Sigmoid colon (tissue), 7 donors: ENCODE data around the gene GCNT2. TPM values are rescaled to one million over a fixed set of nuclear protein-coding genes. Genes with fewer than 3 reads are reported as not detected.

Experiments used
- DNase-seq: peaks from one replicate; pipeline ENCODE4 v3.0.0-alpha.2; 2019
- H3K27ac ChIP-seq, 4 donors: fragments of 200-600 bp; sonication (generic); one replicate each; pipeline ENCODE4 v1.5.1; 2016 to 2019; ENCODE audit warnings: mild to moderate bottlenecking in 1 of 4
- H3K27me3 ChIP-seq, 3 donors: fragments of 200-600 bp; sonication (generic); one replicate each; pipeline ENCODE4 v1.5.1; 2019; ENCODE audit warnings: mild to moderate bottlenecking in 1 of 3
- H3K36me3 ChIP-seq, 4 donors: fragments of 200-600 bp; sonication (generic); one replicate each; pipeline ENCODE4 v1.5.1; 2016 to 2019
- H3K4me1 ChIP-seq, 4 donors: fragments of 200-600 bp; sonication (generic); one replicate each; pipeline ENCODE4 v1.5.1; 2017 to 2019
- H3K4me3 ChIP-seq, 4 donors: fragments of 200-600 bp; sonication (generic); one replicate each; pipeline ENCODE4 v1.5.1; 2017 to 2019; ENCODE audit warnings: mild to moderate bottlenecking in 2 of 4, moderate library complexity in 1 of 4
- H3K9me3 ChIP-seq, 4 donors: fragments of 200-600 bp in 3 of 4; sonication (generic) in 3 of 4; one replicate each; pipeline versions ENCODE4 v1.5.1 to v1.6.1; 2013 to 2019
- EP300 ChIP-seq, 4 donors: sonication (generic); formaldehyde crosslinking; IDR thresholded peaks; one replicate each; pipeline ENCODE4 v1.6.1; 2017; ENCODE audit warnings: antibody characterized with exemption in 4 of 4
- POLR2A ChIP-seq, 2 donors: fragments of 450-650 bp; IDR thresholded peaks; one replicate each; pipeline ENCODE4 v1.6.1; 2016; ENCODE audit warnings: antibody characterized with exemption in 2 of 2, mild to moderate bottlenecking in 2 of 2, moderate library complexity in 2 of 2
- POLR2AphosphoS5 ChIP-seq, 4 donors: sonication (generic); formaldehyde crosslinking; IDR thresholded peaks; one replicate each; pipeline ENCODE4 v1.6.1; 2017; ENCODE audit warnings: antibody characterized with exemption in 4 of 4
- WGBS, 2 donors: extraction: QIAGEN DNeasy Blood & Tissue Kit; methylation state at CpG; one replicate each; pipeline ENCODE4 v1.1.7; 2013; 5-methylcytosine and 5-hydroxymethylcytosine counted together
- intact Hi-C: fragments of 100-400 bp; cut with DNase I; formaldehyde crosslinking; loops from one replicate; pipeline ENCODE4 v1.15.1; 2023
- polyA plus RNA-seq, 3 donors: library from polyadenylated mRNA; stranded (reverse); fragments of 200-250 nt; gene quantifications; one replicate each; pipeline ENCODE4 v1.2.3, GENCODE V29; 2013
- total RNA-seq, 4 donors: library from RNA; depleted of rRNA; stranded (reverse); fragments of >200 nt; gene quantifications; one replicate each; pipeline ENCODE4 v1.1.0, GENCODE V29; 2016
- TF ChIP-seq, protein P1 (sequence below), 4 experiments: fragments of 450-650 bp in 3 of 4; fragments of 200-600 bp in 1 of 4; IDR thresholded peaks; one replicate each; pipeline ENCODE4 v1.5.1; 2016 to 2019; ENCODE audit warnings: antibody characterized with exemption in 4 of 4, mild to moderate bottlenecking in 3 of 4, moderate library complexity in 2 of 4
- donor health status: healthy with polysubstance abuse.
- donor health status: Bipolar disorder and iron deficiency.
- donor health status: healthy.

Gene GCNT2
- total and polyA plus RNA-seq, 7 donors: 2.4 to 26.9 (median 13.2) TPM

- intact Hi-C loops: no loop called here
- Histone ChIP-seq H3K4me1 (peaks cover 0 to 17% (median 10%) of the 10 kb centered on the region in 4 donors), H3K36me3 (no peaks in the 10 kb centered on the region), H3K27ac (no peak overlapping the region), H3K4me3 (no peak overlapping the region), H3K27me3 (no peaks in the 10 kb centered on the region), H3K9me3 (no peaks in the 10 kb centered on the region)
- DNase-seq: no peak
- WGBS, 2 donors: 26 to 70% methylated on average over 5 of the region's 5 CpGs
- TF ChIP-seq POLR2AphosphoS5 (IDR thresholded peaks at IDR 0.05) (no peak), EP300 (IDR thresholded peaks at IDR 0.05) (no peak), POLR2A (IDR thresholded peaks at IDR 0.05) (no peak)
- TF ChIP-seq, protein P1, sequence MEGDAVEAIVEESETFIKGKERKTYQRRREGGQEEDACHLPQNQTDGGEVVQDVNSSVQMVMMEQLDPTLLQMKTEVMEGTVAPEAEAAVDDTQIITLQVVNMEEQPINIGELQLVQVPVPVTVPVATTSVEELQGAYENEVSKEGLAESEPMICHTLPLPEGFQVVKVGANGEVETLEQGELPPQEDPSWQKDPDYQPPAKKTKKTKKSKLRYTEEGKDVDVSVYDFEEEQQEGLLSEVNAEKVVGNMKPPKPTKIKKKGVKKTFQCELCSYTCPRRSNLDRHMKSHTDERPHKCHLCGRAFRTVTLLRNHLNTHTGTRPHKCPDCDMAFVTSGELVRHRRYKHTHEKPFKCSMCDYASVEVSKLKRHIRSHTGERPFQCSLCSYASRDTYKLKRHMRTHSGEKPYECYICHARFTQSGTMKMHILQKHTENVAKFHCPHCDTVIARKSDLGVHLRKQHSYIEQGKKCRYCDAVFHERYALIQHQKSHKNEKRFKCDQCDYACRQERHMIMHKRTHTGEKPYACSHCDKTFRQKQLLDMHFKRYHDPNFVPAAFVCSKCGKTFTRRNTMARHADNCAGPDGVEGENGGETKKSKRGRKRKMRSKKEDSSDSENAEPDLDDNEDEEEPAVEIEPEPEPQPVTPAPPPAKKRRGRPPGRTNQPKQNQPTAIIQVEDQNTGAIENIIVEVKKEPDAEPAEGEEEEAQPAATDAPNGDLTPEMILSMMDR (IDR thresholded peaks at IDR 0.05): no peak
Measured at GRCh38 chr6:10507715-10508114, 13.4 kb upstream of the GCNT2 start.

DNA sequence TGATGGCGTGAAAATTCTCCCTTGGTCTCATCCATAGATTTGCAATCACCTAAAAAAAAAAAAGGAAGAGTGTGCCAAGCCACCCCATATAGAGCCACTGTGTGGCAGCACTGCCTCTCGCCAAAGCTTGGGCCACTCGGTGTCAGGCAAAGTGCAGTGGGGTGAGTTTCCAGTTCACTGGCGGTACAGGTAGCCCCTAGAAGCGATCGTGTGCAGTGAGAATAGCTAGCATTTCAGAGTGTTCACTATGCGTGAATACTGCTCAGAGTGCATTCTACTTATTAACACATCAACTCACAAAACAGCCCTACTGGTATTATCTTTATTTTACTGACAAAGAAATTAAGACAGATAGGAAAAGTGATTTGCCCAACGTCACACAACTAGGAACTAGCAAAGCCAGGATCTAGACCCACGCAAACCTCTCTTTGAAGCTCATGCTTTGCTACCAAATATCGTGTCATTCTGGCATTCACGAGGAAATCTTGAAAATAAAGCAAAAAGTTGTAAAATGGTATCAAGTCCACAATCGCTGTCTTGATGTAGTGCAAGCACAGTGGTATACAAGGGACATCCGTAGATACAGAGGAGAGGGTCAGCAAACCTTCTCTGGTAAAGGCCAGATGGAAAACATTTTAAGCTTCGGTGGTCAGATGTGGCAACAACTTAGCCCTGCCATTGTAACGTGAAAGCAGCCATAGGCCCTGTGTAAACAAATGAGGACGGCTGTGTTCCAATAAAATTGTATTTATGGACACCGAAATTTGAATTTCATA, 10.4 kb upstream of the GCNT2 start:
- intact Hi-C loops: loop anchor here (1.0 to 5.0 kb wide), 5 partner anchors 47 to 291 kb away; partner anchors contain the start of genes C6orf52, PAK1IP1 and TMEM14B
- Histone ChIP-seq H3K36me3 (no peaks in the 10 kb centered on the region), H3K4me1 (peaks cover 0 to 17% (median 10%) of the 10 kb centered on the region in 4 donors), H3K4me3 (peak overlapping the region in 3 of 4 donors; percentile 5 to 29 (median 19)), H3K27ac (peak overlapping the region; percentile 59 to 75 (median 70)), H3K9me3 (no peaks in the 10 kb centered on the region), H3K27me3 (no peaks in the 10 kb centered on the region)
- DNase-seq: peak; percentile 84
- 14 to 43% methylated on average over 17 of the region's 17 CpGs for WGBS, 2 donors
- TF ChIP-seq POLR2A (IDR thresholded peaks at IDR 0.05): no peak
- peak in 3 of 4 donors; percentile 9 to 67 (median 65) for TF ChIP-seq POLR2AphosphoS5 (IDR thresholded peaks at IDR 0.05)
- TF ChIP-seq, protein P1 (IDR thresholded peaks at IDR 0.05): peak; percentile 47 to 75 (median 56)
- TF ChIP-seq EP300 (IDR thresholded peaks at IDR 0.05): no peak

GRCh38 chr6:10511477-10511876, 9.7 kb upstream of the GCNT2 start:
- Histone ChIP-seq H3K4me3 (no peak overlapping the region), H3K27me3 (no peaks in the 10 kb centered on the region), H3K9me3 (no peaks in the 10 kb centered on the region), H3K27ac (peak overlapping the region; percentile 59 to 75 (median 70)), H3K36me3 (no peaks in the 10 kb centered on the region), H3K4me1 (peaks cover 0 to 17% (median 10%) of the 10 kb centered on the region in 4 donors)
- TF ChIP-seq, protein P1 (IDR thresholded peaks at IDR 0.05): no peak
- peak in 1 of 4 donors; percentile 33 for TF ChIP-seq EP300 (IDR thresholded peaks at IDR 0.05)
- peak; percentile 31 to 81 (median 74) for TF ChIP-seq POLR2AphosphoS5 (IDR thresholded peaks at IDR 0.05)
- TF ChIP-seq POLR2A (IDR thresholded peaks at IDR 0.05): no peak
- WGBS, 2 donors: 64 to 77% methylated on average over 2 of the region's 2 CpGs
- no peak for DNase-seq
- intact Hi-C loops: loop anchor here (5.0 kb wide), 2 partner anchors 46 to 101 kb away; no protein-coding TSS in a partner anchor

DNA sequence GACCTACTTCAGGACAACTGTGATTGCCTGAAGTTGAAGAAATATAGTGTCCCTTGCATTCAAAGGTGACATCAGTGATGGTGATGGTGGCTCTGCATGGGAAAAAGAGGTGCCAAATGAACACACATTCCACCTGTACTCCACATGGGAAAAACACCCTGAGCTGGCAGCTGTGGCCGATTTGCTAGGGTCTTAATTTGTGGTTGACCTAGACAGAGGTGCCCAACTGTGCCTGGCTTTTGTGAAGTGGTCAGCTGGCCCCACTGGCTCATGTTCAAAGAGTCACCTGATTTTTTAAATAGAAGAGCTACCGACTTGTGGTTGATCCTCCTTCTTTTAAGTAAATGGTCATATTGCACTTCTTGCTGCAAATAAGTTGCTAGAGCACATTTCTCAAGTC, 7.6 kb upstream of the GCNT2 start:
- Histone ChIP-seq H3K9me3 (no peaks in the 10 kb centered on the region), H3K4me1 (peaks cover 0 to 17% (median 10%) of the 10 kb centered on the region in 4 donors), H3K27me3 (no peaks in the 10 kb centered on the region), H3K36me3 (no peaks in the 10 kb centered on the region), H3K4me3 (no peak overlapping the region), H3K27ac (no peak overlapping the region)
- no peak for TF ChIP-seq POLR2A (IDR thresholded peaks at IDR 0.05)
- TF ChIP-seq POLR2AphosphoS5 (IDR thresholded peaks at IDR 0.05): no peak
- TF ChIP-seq EP300 (IDR thresholded peaks at IDR 0.05): no peak
- TF ChIP-seq, protein P1 (IDR thresholded peaks at IDR 0.05): no peak
- no peak for DNase-seq
- intact Hi-C loops: loop anchor here (5.0 kb wide), 2 partner anchors 44 to 99 kb away; no protein-coding TSS in a partner anchor
- WGBS, 2 donors: 59 to 91% methylated on average over 2 of the region's 2 CpGs
